Measurements from ENCODE around the gene ATP13A5. TPM values are rescaled to one million over a fixed set of nuclear protein-coding genes. Genes with fewer than 3 reads are reported as not detected.

Gene ATP13A5
- total RNA-seq, 1 donor from 2014 or later = not detected

DNA sequence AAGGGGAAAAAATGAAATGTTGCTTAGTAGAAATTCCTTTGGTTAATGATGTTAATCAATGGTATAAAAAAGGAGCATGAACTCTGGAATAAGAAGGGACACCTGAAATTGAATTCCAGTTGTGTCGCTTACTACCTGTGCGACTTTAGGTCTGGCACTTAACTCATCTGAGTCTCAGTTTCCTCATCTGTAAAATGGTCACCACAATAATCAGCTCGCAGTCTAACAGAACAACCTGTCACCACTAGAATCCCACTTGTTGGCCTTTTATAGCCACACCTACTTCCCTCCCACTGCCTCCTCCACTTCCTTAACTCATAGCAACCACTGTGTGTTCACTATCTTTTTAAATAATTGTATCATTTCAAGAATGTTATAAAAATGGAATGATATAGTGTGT, 135.0 kb downstream of the ATP13A5 start:
- TF ChIP-seq, protein P1, sequence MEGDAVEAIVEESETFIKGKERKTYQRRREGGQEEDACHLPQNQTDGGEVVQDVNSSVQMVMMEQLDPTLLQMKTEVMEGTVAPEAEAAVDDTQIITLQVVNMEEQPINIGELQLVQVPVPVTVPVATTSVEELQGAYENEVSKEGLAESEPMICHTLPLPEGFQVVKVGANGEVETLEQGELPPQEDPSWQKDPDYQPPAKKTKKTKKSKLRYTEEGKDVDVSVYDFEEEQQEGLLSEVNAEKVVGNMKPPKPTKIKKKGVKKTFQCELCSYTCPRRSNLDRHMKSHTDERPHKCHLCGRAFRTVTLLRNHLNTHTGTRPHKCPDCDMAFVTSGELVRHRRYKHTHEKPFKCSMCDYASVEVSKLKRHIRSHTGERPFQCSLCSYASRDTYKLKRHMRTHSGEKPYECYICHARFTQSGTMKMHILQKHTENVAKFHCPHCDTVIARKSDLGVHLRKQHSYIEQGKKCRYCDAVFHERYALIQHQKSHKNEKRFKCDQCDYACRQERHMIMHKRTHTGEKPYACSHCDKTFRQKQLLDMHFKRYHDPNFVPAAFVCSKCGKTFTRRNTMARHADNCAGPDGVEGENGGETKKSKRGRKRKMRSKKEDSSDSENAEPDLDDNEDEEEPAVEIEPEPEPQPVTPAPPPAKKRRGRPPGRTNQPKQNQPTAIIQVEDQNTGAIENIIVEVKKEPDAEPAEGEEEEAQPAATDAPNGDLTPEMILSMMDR (IDR thresholded peaks at IDR 0.05; ENCODE audit: borderline replicate concordance) = no peak
- DNase-seq = no peak
- intact Hi-C loops (cut with micrococcal nuclease) = no loop called here

DNA sequence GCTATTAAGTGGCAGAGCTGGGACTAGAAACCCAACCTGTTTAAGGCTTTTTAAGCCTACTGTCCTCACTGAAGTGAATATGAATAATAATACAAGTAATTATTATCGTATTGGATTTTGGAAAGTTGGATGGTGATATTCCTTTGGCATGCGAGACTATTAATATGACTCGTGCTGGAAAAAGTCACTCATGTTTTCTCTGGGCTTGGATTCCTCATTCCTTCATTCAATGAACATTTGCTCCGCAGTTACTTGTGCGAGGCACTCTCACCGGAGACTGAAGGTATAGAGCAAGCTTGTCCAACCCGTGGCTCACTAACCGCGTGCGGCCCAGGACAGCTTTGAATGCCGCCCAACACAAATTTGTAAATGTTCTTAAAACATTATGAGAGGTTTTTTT, 136.8 kb downstream of the ATP13A5 start:
- H3K4me1 ChIP-seq = peaks cover 21% of the 10 kb centered on the region
- peak overlapping the region; percentile 89 for H3K27ac ChIP-seq (replicated peaks)
- DNase-seq = no peak
- TF ChIP-seq, protein P1 (IDR thresholded peaks at IDR 0.05; ENCODE audit: borderline replicate concordance) = no peak
- H3K27me3 ChIP-seq (ENCODE audit: low read depth) = peaks cover 9% of the 10 kb centered on the region
- H3K36me3 ChIP-seq = no peaks in the 10 kb centered on the region
- H3K4me3 ChIP-seq = peak overlapping the region; percentile 71
- H3K9me3 ChIP-seq (replicated peaks) = peaks cover 3% of the 10 kb centered on the region
- intact Hi-C loops (cut with micrococcal nuclease) = no loop called here

More for the DNA sequence above, 135.0 kb downstream of the ATP13A5 start:
- H3K27ac ChIP-seq (replicated peaks) = no peak overlapping the region
- H3K36me3 ChIP-seq = no peaks in the 10 kb centered on the region
- H3K9me3 ChIP-seq (replicated peaks) = peaks cover 21% of the 10 kb centered on the region
- H3K4me1 ChIP-seq = peaks cover 21% of the 10 kb centered on the region
- H3K27me3 ChIP-seq (ENCODE audit: low read depth) = peaks cover 9% of the 10 kb centered on the region
- H3K4me3 ChIP-seq = no peak overlapping the region

DNA sequence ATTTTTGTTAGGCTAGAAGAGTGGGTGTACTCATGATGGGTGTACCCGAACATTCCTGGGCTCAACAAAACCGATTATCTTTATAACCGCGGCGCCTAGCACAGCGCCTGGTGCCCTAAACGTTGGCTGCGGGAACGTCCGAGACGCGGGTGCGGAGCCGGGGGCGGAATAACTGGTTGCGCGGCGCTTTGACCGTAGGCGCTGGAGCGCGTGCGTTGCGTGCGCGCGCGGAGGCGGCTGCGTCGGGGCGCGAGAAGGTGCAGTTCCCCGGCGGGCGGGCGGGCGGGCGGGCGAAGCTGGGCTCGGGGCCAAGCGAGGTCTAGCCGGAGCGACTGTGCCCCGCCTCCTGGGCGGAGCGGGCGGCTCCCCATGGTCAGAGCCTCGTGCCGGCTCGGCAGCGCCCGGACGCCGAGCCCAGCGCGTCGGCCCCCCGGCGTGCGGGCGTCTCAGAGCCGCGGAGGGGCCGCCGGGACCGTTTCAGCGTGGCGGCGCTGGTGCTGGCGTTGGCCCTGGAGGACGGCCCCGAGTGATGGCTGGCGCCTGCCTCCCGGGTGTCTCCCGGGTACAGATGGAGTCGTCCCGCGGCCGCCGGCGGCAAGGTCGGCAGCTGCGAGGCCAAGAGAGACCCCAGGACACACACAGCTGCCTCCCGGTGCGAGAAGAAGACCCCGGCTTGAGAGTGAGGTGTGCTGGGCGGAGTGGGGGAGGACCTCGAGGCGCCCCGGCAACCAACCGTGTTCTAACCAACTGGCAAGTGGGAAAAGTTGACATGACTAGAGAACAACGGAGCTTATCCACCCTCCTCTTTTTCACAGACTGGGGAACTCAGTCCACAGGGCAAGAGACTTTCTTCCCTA, 137.5 kb downstream of the ATP13A5 start, which contains the start of gene PLAAT1:
PLAAT1 (plus strand) TSS at position 373 of the 857 bp plus-strand sequence. CDS start 14,429 bp downstream, outside the sequence.
- TF ChIP-seq, protein P1 (IDR thresholded peaks at IDR 0.05; ENCODE audit: borderline replicate concordance) = peak; percentile 16

DNA sequence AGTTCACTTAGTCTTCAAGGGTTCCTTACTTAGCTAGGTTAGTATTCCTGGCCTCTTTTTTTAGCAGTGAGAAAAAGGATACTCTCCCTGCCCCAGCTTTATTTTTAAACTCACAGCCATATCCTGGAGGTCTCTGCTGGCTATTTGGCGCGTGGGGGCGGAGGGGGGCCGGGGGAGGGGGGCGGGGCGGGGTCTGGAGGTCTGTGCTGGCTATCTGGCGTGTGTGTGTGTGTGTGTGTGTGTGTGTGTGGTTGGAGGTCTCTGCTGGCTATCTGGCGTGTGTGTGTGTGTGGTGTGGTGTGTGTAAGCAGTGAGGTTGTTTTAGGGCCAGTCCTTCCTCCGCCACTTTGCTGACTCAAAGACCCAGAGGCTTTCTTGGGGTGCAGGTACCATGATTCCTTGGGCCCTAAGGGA, 138.1 kb downstream of the ATP13A5 start:
- TF ChIP-seq, protein P1 (IDR thresholded peaks at IDR 0.05; ENCODE audit: borderline replicate concordance) = no peak
- H3K4me1 ChIP-seq = peaks cover 21% of the 10 kb centered on the region
- peak; percentile 14 for DNase-seq
- H3K27me3 ChIP-seq (ENCODE audit: low read depth) = peaks cover 9% of the 10 kb centered on the region
- no peaks in the 10 kb centered on the region for H3K36me3 ChIP-seq
- peak overlapping the region; percentile 89 for H3K27ac ChIP-seq (replicated peaks)
- no peaks in the 10 kb centered on the region for H3K9me3 ChIP-seq (replicated peaks)
- H3K4me3 ChIP-seq = peak overlapping the region; percentile 71
- intact Hi-C loops (cut with micrococcal nuclease) = no loop called here

More for the DNA sequence above, 137.5 kb downstream of the ATP13A5 start, which contains the start of gene PLAAT1:
- H3K9me3 ChIP-seq (replicated peaks) = no peaks in the 10 kb centered on the region
- no peaks in the 10 kb centered on the region for H3K36me3 ChIP-seq
- peak; percentile 71 for DNase-seq
- H3K4me1 ChIP-seq = peaks cover 21% of the 10 kb centered on the region
- peak within 1 kb of the TSS; percentile 89 for H3K27ac ChIP-seq (replicated peaks)
- H3K27me3 ChIP-seq (ENCODE audit: low read depth) = peaks cover 9% of the 10 kb centered on the region
- H3K4me3 ChIP-seq = peak within 1 kb of the TSS; percentile 71
- intact Hi-C loops (cut with micrococcal nuclease) = no loop called here

DNA sequence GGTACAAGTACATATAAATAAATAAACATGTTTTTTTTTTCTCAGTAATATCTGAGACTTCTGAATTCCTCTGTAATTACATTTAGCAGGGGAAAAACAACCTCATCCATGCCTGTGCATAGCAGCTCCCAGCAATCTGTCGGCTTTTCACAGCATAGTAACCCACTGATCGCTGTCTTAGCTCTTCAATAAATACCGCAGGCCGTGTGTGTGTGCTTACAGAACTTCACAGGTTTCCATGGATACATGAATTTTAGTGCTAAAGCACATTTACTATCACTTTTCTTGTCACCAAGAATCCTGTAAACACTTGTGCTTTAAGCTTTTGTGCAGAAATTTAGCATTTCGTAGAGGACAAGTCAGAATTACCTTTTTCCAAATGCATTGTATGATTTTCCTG, 141.5 kb downstream of the ATP13A5 start:
- intact Hi-C loops (cut with micrococcal nuclease) = no loop called here
- TF ChIP-seq, protein P1 (IDR thresholded peaks at IDR 0.05; ENCODE audit: borderline replicate concordance) = no peak

More for the DNA sequence above, 141.5 kb downstream of the ATP13A5 start:
- H3K4me3 ChIP-seq = no peak overlapping the region
- no peak overlapping the region for H3K27ac ChIP-seq (replicated peaks)
- H3K4me1 ChIP-seq = peaks cover 12% of the 10 kb centered on the region
- no peaks in the 10 kb centered on the region for H3K9me3 ChIP-seq (replicated peaks)
- no peak for DNase-seq
- peaks cover 9% of the 10 kb centered on the region for H3K27me3 ChIP-seq (ENCODE audit: low read depth)
- no peaks in the 10 kb centered on the region for H3K36me3 ChIP-seq
